OCI-LY7 (cell line): ENCODE results near the gene GID8.

Experiments used
- CTCF ChIP-seq: fragments of 200-600 bp; sonication (generic); conservative IDR thresholded peaks from 2 replicates; pipeline ENCODE4 v1.5.1; 2014; ENCODE audit warnings: mild to moderate bottlenecking, antibody characterized with exemption, low read length, moderate library complexity, mixed read lengths
- EZH2phosphoT487 ChIP-seq: fragments of 200-600 bp; sonication (generic); IDR thresholded peaks from 2 replicates; pipeline ENCODE4 v1.6.1; 2018; ENCODE audit warnings: low read depth, borderline replicate concordance, mild to moderate bottlenecking, mixed run types, antibody characterized with exemption, low read length, moderate library complexity, mixed read lengths

- TF ChIP-seq CTCF (no peak), EZH2phosphoT487 (no peak)
These were observed 53.4 kb downstream of the GID8 start for GRCh38 chr20:62991196-62991807.
